Measurements from ENCODE around the gene TPRA1. TPM values are rescaled to one million over a fixed set of nuclear protein-coding genes. Genes with fewer than 3 reads are reported as not detected.

Gene TPRA1
- polyA plus RNA-seq, 3 donors, result 20.2 to 29.4 (median 23.4) TPM

DNA sequence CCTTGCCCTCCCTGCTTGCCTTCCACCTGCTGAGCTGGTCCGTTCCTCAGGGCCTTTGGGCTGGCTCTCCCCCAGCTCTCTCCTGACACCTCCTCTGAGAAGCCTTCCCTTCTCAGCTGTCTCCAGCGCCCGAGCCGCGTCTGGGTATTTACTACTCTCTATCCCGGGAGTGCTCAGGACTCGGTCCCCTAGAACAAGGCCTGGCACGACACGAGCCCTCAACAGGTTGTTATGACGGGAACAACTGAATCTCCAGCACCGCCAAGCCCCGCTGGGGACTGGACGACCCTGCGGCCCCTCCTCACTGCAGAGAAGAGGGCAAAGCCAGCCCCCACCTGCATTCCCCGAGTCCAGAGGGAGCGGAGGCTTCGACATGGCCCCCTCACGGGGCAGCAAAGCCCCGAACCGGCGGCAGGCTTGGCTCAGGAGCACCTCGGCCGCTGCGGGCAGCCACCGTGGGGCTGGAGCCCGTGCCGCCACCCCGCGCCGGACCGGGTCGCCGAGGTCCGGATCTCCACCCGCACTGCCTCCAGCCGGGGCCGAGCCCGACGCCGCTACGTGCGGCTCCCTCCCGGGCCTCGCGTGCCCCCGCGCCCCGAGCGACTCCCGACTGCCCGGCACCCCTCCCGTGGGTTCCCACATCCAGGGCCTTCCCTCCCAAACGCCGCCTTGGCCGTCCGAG is 792 bp downstream of the TPRA1 start:
- H3K4me3 Mint-ChIP-seq, result peak overlapping the region; percentile 89 to 95
- peaks cover 0 to 8% (median 0%) of the 10 kb centered on the region in 3 donors for H3K27me3 Mint-ChIP-seq (ENCODE audit: low read depth in 3 of 3)
- peak overlapping the region in 6 of 7 donors; percentile 60 to 98 (median 82) for H3K27ac Mint-ChIP-seq
- H3K4me1 ChIP-seq (ENCODE audit: control insufficient read depth in 1 of 2, insufficient read depth in 2 of 2, low read length in 2 of 2), result peaks cover 44 to 49% of the 10 kb centered on the region in 2 donors
- peak in 1 of 3 donors; percentile 22 for DNase-seq
- peak overlapping the region; percentile 91 for H3K4me2 ChIP-seq (replicated peaks; ENCODE audit: extremely low read depth, low read length, poor library complexity, severe bottlenecking)
- H3K9ac ChIP-seq (ENCODE audit: insufficient read depth, low read length, poor library complexity, severe bottlenecking), result peak overlapping the region; percentile 97
- H3K9me3 Mint-ChIP-seq, result no peaks in the 10 kb centered on the region
- intact Hi-C loops (cut with micrococcal nuclease), result loop anchor here (2.0 to 10.0 kb wide), 5 partner anchors 45 to 465 kb away; partner anchors contain the start of genes ABTB1 (in 1 of the 2) and SEC61A1 (in 1 of the 2)
- H2AFZ ChIP-seq (ENCODE audit: insufficient read depth, low read depth, low read length, poor library complexity, severe bottlenecking), result peak overlapping the region; percentile 58
- H4K20me1 ChIP-seq (ENCODE audit: insufficient read depth, low read length), result peaks cover 53% of the 10 kb centered on the region
- H3K36me3 Mint-ChIP-seq, result peaks cover 5 to 10% of the 10 kb centered on the region in 2 donors
- H3K9me3 ChIP-seq (replicated peaks in 1 of 2; ENCODE audit: control insufficient read depth in 1 of 2, insufficient read depth in 1 of 2, low read length in 2 of 2), result no peaks in the 10 kb centered on the region
- WGBS (ENCODE audit: insufficient coverage), result 1% methylated on average over 53 of the region's 56 CpGs
- peaks cover 55% of the 10 kb centered on the region for H3K79me2 ChIP-seq (ENCODE audit: insufficient read depth, low read length)
- H3K27ac ChIP-seq (ENCODE audit: low read depth in 1 of 2, low read length in 2 of 2), result peak overlapping the region; percentile 99
- H3K4me3 ChIP-seq (replicated peaks in 1 of 3; ENCODE audit: low read depth in 2 of 3, low read length in 3 of 3), result peak overlapping the region; percentile 65 to 87 (median 87)
- H3K4me1 Mint-ChIP-seq, result peaks cover 56% of the 10 kb centered on the region
- H3K27me3 ChIP-seq (ENCODE audit: control insufficient read depth in 2 of 2, insufficient read depth in 2 of 2, low read length in 2 of 2), result no peaks in the 10 kb centered on the region
- TF ChIP-seq, protein P1, sequence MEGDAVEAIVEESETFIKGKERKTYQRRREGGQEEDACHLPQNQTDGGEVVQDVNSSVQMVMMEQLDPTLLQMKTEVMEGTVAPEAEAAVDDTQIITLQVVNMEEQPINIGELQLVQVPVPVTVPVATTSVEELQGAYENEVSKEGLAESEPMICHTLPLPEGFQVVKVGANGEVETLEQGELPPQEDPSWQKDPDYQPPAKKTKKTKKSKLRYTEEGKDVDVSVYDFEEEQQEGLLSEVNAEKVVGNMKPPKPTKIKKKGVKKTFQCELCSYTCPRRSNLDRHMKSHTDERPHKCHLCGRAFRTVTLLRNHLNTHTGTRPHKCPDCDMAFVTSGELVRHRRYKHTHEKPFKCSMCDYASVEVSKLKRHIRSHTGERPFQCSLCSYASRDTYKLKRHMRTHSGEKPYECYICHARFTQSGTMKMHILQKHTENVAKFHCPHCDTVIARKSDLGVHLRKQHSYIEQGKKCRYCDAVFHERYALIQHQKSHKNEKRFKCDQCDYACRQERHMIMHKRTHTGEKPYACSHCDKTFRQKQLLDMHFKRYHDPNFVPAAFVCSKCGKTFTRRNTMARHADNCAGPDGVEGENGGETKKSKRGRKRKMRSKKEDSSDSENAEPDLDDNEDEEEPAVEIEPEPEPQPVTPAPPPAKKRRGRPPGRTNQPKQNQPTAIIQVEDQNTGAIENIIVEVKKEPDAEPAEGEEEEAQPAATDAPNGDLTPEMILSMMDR (IDR thresholded peaks at IDR 0.05), result no peak
- peaks cover 0 to 3% of the 10 kb centered on the region in 2 donors for H3K36me3 ChIP-seq (replicated peaks in 1 of 2; ENCODE audit: control insufficient read depth in 1 of 2, insufficient read depth in 2 of 2, low read length in 2 of 2)

- H3K4me2 ChIP-seq (replicated peaks; ENCODE audit: extremely low read depth, low read length, poor library complexity, severe bottlenecking), result peak overlapping the region; percentile 91
- Mint-ChIP-seq H3K4me3 (peak overlapping the region; percentile 89 to 95), H3K36me3 (peaks cover 5 to 10% of the 10 kb centered on the region in 2 donors), H3K27me3 (ENCODE audit: low read depth in 3 of 3) (peaks cover 0 to 8% (median 0%) of the 10 kb centered on the region in 3 donors), H3K9me3 (no peaks in the 10 kb centered on the region), H3K27ac (peak overlapping the region in 6 of 7 donors; percentile 11 to 98 (median 76)), H3K4me1 (peaks cover 60% of the 10 kb centered on the region)
- TF ChIP-seq, protein P1 (IDR thresholded peaks at IDR 0.05), result no peak
- peaks cover 0 to 3% of the 10 kb centered on the region in 2 donors for H3K36me3 ChIP-seq (replicated peaks in 1 of 2; ENCODE audit: control insufficient read depth in 1 of 2, insufficient read depth in 2 of 2, low read length in 2 of 2)
- peak overlapping the region; percentile 65 to 87 (median 87) for H3K4me3 ChIP-seq (replicated peaks in 1 of 3; ENCODE audit: low read depth in 2 of 3, low read length in 3 of 3)
- peaks cover 44 to 49% of the 10 kb centered on the region in 2 donors for H3K4me1 ChIP-seq (ENCODE audit: control insufficient read depth in 1 of 2, insufficient read depth in 2 of 2, low read length in 2 of 2)
- WGBS (ENCODE audit: insufficient coverage), result 26% methylated on average over 3 of the region's 12 CpGs
- H4K20me1 ChIP-seq (ENCODE audit: insufficient read depth, low read length), result peaks cover 61% of the 10 kb centered on the region
- H3K79me2 ChIP-seq (ENCODE audit: insufficient read depth, low read length), result peaks cover 59% of the 10 kb centered on the region
- H3K9me3 ChIP-seq (replicated peaks in 1 of 2; ENCODE audit: control insufficient read depth in 1 of 2, insufficient read depth in 1 of 2, low read length in 2 of 2), result no peaks in the 10 kb centered on the region
- H3K9ac ChIP-seq (ENCODE audit: insufficient read depth, low read length, poor library complexity, severe bottlenecking), result peak overlapping the region; percentile 97
- H3K27ac ChIP-seq (ENCODE audit: low read depth in 1 of 2, low read length in 2 of 2), result peak overlapping the region; percentile 39 to 99
- intact Hi-C loops (cut with micrococcal nuclease), result loop anchor here (5.0 to 10.0 kb wide), 2 partner anchors 46 to 88 kb away; no protein-coding TSS in a partner anchor
- no peak overlapping the region for H2AFZ ChIP-seq (ENCODE audit: insufficient read depth, low read depth, low read length, poor library complexity, severe bottlenecking)
- H3K27me3 ChIP-seq (ENCODE audit: control insufficient read depth in 2 of 2, insufficient read depth in 2 of 2, low read length in 2 of 2), result no peaks in the 10 kb centered on the region
- peak in 1 of 3 donors; percentile 14 for DNase-seq
Observed at GRCh38 chr3:127588806-127589577, 1.5 kb downstream of the TPRA1 start.
